ENCODE data around the gene KDM1A.

KDM1A gene

DNA sequence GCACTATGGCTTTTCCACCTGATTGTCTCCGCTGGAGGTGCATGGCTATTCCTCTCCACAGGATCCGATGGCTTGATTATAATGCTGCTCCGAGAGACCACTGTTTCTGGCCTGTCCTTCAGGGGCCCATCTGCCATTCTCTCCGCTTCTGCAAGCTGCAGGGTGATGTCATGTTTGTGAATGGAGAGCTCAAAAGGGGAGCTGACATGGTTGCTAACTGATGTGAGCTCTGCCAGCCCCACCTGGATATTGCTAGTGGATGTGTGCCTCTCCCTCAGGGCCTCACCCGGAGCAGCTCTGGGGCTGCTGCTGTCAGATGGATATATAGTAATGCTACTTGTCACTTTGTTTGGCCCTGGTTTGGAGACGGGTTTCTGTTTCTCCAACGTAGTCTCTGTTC lies 72.3 kb downstream of the KDM1A start:
- no peak for ATAC-seq
- TF ChIP-seq ISL1 (CRISPR knock-in tag; IDR thresholded peaks at IDR 0.05) (no peak), ARNTL (CRISPR knock-in tag; IDR thresholded peaks at IDR 0.05; ENCODE audit: borderline replicate concordance, low read depth) (no peak), CSDC2 (CRISPR knock-in tag; IDR thresholded peaks at IDR 0.05) (no peak), TCF4 (CRISPR knock-in tag; IDR thresholded peaks at IDR 0.05; ENCODE audit: borderline replicate concordance) (no peak), CREB5 (CRISPR knock-in tag; IDR thresholded peaks at IDR 0.05; ENCODE audit: low read depth) (no peak), PATZ1 (CRISPR knock-in tag; IDR thresholded peaks at IDR 0.05; ENCODE audit: borderline replicate concordance) (no peak), ESRRG (CRISPR knock-in tag; IDR thresholded peaks at IDR 0.05) (no peak), ZFP3 (CRISPR knock-in tag; IDR thresholded peaks at IDR 0.05) (no peak), RARB (CRISPR knock-in tag; IDR thresholded peaks at IDR 0.05) (no peak), ZNF565 (CRISPR knock-in tag; conservative IDR thresholded peaks at IDR 0.05; ENCODE audit: low read depth) (no peak), POU6F1 (CRISPR knock-in tag; IDR thresholded peaks at IDR 0.05; ENCODE audit: borderline replicate concordance, low read depth) (no peak), PPARA (CRISPR knock-in tag; IDR thresholded peaks at IDR 0.05; ENCODE audit: borderline replicate concordance) (no peak), TOX (CRISPR knock-in tag; IDR thresholded peaks at IDR 0.05; ENCODE audit: borderline replicate concordance) (no peak), ZNF8 (CRISPR knock-in tag; IDR thresholded peaks at IDR 0.05) (no peak), GLIS3 (CRISPR knock-in tag; IDR thresholded peaks at IDR 0.05) (no peak), ZC3H10 (CRISPR knock-in tag; IDR thresholded peaks at IDR 0.05) (no peak), ZNF70 (CRISPR knock-in tag; IDR thresholded peaks at IDR 0.05) (no peak)
- TF ChIP-seq, protein P1, sequence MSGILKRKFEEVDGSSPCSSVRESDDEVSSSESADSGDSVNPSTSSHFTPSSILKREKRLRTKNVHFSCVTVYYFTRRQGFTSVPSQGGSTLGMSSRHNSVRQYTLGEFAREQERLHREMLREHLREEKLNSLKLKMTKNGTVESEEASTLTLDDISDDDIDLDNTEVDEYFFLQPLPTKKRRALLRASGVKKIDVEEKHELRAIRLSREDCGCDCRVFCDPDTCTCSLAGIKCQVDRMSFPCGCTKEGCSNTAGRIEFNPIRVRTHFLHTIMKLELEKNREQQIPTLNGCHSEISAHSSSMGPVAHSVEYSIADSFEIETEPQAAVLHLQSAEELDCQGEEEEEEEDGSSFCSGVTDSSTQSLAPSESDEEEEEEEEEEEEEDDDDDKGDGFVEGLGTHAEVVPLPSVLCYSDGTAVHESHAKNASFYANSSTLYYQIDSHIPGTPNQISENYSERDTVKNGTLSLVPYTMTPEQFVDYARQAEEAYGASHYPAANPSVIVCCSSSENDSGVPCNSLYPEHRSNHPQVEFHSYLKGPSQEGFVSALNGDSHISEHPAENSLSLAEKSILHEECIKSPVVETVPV (CRISPR knock-in tag; IDR thresholded peaks at IDR 0.05): no peak
- TF ChIP-seq, protein P2, sequence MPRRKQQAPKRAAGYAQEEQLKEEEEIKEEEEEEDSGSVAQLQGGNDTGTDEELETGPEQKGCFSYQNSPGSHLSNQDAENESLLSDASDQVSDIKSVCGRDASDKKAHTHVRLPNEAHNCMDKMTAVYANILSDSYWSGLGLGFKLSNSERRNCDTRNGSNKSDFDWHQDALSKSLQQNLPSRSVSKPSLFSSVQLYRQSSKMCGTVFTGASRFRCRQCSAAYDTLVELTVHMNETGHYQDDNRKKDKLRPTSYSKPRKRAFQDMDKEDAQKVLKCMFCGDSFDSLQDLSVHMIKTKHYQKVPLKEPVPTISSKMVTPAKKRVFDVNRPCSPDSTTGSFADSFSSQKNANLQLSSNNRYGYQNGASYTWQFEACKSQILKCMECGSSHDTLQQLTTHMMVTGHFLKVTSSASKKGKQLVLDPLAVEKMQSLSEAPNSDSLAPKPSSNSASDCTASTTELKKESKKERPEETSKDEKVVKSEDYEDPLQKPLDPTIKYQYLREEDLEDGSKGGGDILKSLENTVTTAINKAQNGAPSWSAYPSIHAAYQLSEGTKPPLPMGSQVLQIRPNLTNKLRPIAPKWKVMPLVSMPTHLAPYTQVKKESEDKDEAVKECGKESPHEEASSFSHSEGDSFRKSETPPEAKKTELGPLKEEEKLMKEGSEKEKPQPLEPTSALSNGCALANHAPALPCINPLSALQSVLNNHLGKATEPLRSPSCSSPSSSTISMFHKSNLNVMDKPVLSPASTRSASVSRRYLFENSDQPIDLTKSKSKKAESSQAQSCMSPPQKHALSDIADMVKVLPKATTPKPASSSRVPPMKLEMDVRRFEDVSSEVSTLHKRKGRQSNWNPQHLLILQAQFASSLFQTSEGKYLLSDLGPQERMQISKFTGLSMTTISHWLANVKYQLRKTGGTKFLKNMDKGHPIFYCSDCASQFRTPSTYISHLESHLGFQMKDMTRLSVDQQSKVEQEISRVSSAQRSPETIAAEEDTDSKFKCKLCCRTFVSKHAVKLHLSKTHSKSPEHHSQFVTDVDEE (CRISPR knock-in tag; IDR thresholded peaks at IDR 0.05): no peak

DNA sequence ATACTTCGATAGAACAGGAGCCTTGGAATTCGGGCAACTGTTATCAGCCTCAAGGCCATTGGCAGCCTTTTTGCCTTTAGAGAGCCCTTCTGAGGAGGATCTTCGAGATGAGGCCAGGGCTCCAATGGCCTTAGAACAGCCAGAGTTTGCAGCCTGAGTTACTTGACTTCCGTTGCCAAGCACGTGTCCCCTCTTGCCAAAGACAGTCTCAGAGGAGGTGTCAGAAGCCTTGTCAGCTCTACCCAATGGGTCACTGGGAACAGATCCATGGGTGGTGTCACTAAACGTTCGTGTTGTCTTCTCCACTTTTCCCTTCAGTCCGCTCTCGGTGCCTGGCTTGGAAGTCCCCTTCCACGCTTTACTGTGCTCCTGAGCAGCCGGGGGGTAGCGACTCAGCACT lies 73.2 kb downstream of the KDM1A start:
- no peak for ATAC-seq
- no peak for TF ChIP-seq RARB (CRISPR knock-in tag; IDR thresholded peaks at IDR 0.05)
- no peak for TF ChIP-seq SNAI2 (CRISPR knock-in tag; IDR thresholded peaks at IDR 0.05)
- TF ChIP-seq POU6F1 (CRISPR knock-in tag; IDR thresholded peaks at IDR 0.05; ENCODE audit: borderline replicate concordance, low read depth): no peak
- TF ChIP-seq PATZ1 (CRISPR knock-in tag; IDR thresholded peaks at IDR 0.05; ENCODE audit: borderline replicate concordance): no peak
- no peak for TF ChIP-seq CSDC2 (CRISPR knock-in tag; IDR thresholded peaks at IDR 0.05)
- TF ChIP-seq ZC3H10 (CRISPR knock-in tag; IDR thresholded peaks at IDR 0.05): no peak
- TF ChIP-seq, protein P1 (CRISPR knock-in tag; IDR thresholded peaks at IDR 0.05): no peak
- TF ChIP-seq ZFP30 (CRISPR knock-in tag; IDR thresholded peaks at IDR 0.05): no peak
- no peak for TF ChIP-seq TCF4 (CRISPR knock-in tag; IDR thresholded peaks at IDR 0.05; ENCODE audit: borderline replicate concordance)
- no peak for TF ChIP-seq TOX (CRISPR knock-in tag; IDR thresholded peaks at IDR 0.05; ENCODE audit: borderline replicate concordance)
- no peak for TF ChIP-seq PPARA (CRISPR knock-in tag; IDR thresholded peaks at IDR 0.05; ENCODE audit: borderline replicate concordance)
- no peak for TF ChIP-seq ARNTL (CRISPR knock-in tag; IDR thresholded peaks at IDR 0.05; ENCODE audit: borderline replicate concordance, low read depth)
- no peak for TF ChIP-seq ESRRG (CRISPR knock-in tag; IDR thresholded peaks at IDR 0.05)
- no peak for TF ChIP-seq OSR1 (CRISPR knock-in tag; IDR thresholded peaks at IDR 0.05)
- no peak for TF ChIP-seq GLIS3 (CRISPR knock-in tag; IDR thresholded peaks at IDR 0.05)
- TF ChIP-seq ZNF8 (CRISPR knock-in tag; IDR thresholded peaks at IDR 0.05): no peak
- no peak for TF ChIP-seq ZFP3 (CRISPR knock-in tag; IDR thresholded peaks at IDR 0.05)

All from SK-N-SH treated with all-trans-retinoic acid at 6 μM for 48 hours (cell line).